ENCODE data around the gene SVOPL.

The SVOPL gene

GRCh38 chr7:138607216-138608126, 93.7 kb downstream of the SVOPL start:
- DNase-seq (ENCODE audit: low read depth), result no peak

- DNase-seq (ENCODE audit: low read depth), result no peak
These were observed 94.9 kb downstream of the SVOPL start for GRCh38 chr7:138606236-138606635.

- DNase-seq (ENCODE audit: low read depth), result no peak
These were observed 97.4 kb downstream of the SVOPL start for GRCh38 chr7:138603549-138604318.

GRCh38 chr7:138602451-138602850, 98.7 kb downstream of the SVOPL start:
- no peak for DNase-seq (ENCODE audit: low read depth)

- DNase-seq (ENCODE audit: low read depth), result no peak
These were observed 105.7 kb downstream of the SVOPL start for GRCh38 chr7:138595454-138595853.

- DNase-seq (ENCODE audit: low read depth), result no peak
These were observed 111.0 kb downstream of the SVOPL start for GRCh38 chr7:138590154-138590553.

GRCh38 chr7:138588986-138589385, 112.2 kb downstream of the SVOPL start:
- no peak for DNase-seq (ENCODE audit: low read depth)

GRCh38 chr7:138587485-138587884, 113.7 kb downstream of the SVOPL start:
- no peak for DNase-seq (ENCODE audit: low read depth)

GRCh38 chr7:138585283-138585993, 115.7 kb downstream of the SVOPL start:
- DNase-seq (ENCODE audit: low read depth), result no peak

GRCh38 chr7:138584696-138585095, 116.5 kb downstream of the SVOPL start:
- DNase-seq (ENCODE audit: low read depth), result no peak

- DNase-seq (ENCODE audit: low read depth), result no peak
These were observed 116.9 kb downstream of the SVOPL start for GRCh38 chr7:138584283-138584682.

- DNase-seq (ENCODE audit: low read depth), result no peak
These were observed 120.1 kb downstream of the SVOPL start for GRCh38 chr7:138581065-138581464.

GRCh38 chr7:138579671-138580070, 121.5 kb downstream of the SVOPL start:
- no peak for DNase-seq (ENCODE audit: low read depth)

- no peak for DNase-seq (ENCODE audit: low read depth)
These were observed 122.0 kb downstream of the SVOPL start for GRCh38 chr7:138579136-138579535.

- DNase-seq (ENCODE audit: low read depth), result no peak
These were observed 125.2 kb downstream of the SVOPL start for GRCh38 chr7:138575897-138576428.

GRCh38 chr7:138573741-138574140, 127.4 kb downstream of the SVOPL start:
- DNase-seq (ENCODE audit: low read depth), result no peak

GRCh38 chr7:138570715-138571114, 130.4 kb downstream of the SVOPL start:
- DNase-seq (ENCODE audit: low read depth), result no peak

- no peak for DNase-seq (ENCODE audit: low read depth)
These were observed 131.7 kb downstream of the SVOPL start for GRCh38 chr7:138569418-138569817.

- no peak for DNase-seq (ENCODE audit: low read depth)
These were observed 132.5 kb downstream of the SVOPL start for GRCh38 chr7:138568655-138569054.

- no peak for DNase-seq (ENCODE audit: low read depth)
These were observed 135.6 kb downstream of the SVOPL start for GRCh38 chr7:138565451-138566114.

GRCh38 chr7:138565071-138565450, 136.1 kb downstream of the SVOPL start:
- DNase-seq (ENCODE audit: low read depth), result no peak

- DNase-seq (ENCODE audit: low read depth), result no peak
These were observed 136.8 kb downstream of the SVOPL start for GRCh38 chr7:138564365-138564764.
